Measurements from ENCODE around the gene MED25. TPM values are rescaled to one million over a fixed set of nuclear protein-coding genes. Genes with fewer than 3 reads are reported as not detected.

The MED25 gene
- total RNA-seq, 1 experiment from 2014 or later, result 93.0 TPM

DNA sequence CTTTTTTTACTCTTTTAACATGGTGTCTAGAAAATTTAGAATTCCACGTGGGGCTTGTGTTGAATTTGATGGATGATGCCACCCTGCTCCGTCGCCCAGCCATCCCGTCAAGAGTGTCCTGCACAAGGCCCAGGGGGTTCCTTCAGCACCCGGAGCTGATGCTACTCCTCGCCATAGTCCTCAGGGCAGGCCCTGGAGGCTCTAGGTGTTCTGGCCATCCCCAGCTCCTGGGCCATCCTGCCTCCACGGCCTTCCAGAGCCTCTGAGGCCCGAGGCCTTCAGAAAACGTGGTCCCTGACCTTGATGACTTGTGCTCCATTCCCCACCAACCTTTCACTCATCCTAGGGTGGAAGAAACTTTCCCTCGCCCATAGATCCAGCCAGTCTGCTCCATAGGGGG lies 55.7 kb downstream of the MED25 start:
- TF ChIP-seq EZH2 (IDR thresholded peaks at IDR 0.05; ENCODE audit: borderline replicate concordance, low read depth, low read length, poor library complexity, severe bottlenecking), result no peak
- intact Hi-C loops (cut with micrococcal nuclease; ENCODE audit: unreplicated experiment), result loop anchor here (10.0 kb wide), 1 partner anchor 379 kb away; the partner anchor contains the start of gene RPS11
- H3K9me3 ChIP-seq (ENCODE audit: low read depth, low read length, poor library complexity, severe bottlenecking), result no peaks in the 10 kb centered on the region
- H3K27ac ChIP-seq (ENCODE audit: low read depth, low read length, poor library complexity, severe bottlenecking), result no peak overlapping the region
- ChIA-PET POLR2A (ENCODE audit: low non-redundant PET) (no interaction called here), CTCF (no interaction called here)
- no peak overlapping the region for H3K4me3 ChIP-seq (ENCODE audit: low read depth, low read length, poor library complexity, severe bottlenecking)
- no peak for DNase-seq (ENCODE audit: low spot score)
- BruUV-seq (replicated peaks), result no TSS peak
- H3K27me3 ChIP-seq (replicated peaks; ENCODE audit: insufficient read depth, low read depth, low read length, poor library complexity), result no peaks in the 10 kb centered on the region
- peaks cover 22% of the 10 kb centered on the region for H3K4me1 ChIP-seq (ENCODE audit: insufficient read depth, low read length, poor library complexity, severe bottlenecking)
- H3K36me3 ChIP-seq (ENCODE audit: insufficient read depth, low read length, poor library complexity, severe bottlenecking), result peaks cover 7% of the 10 kb centered on the region

- CTCF ChIA-PET, result no interaction called here
- Histone ChIP-seq H3K4me1 (ENCODE audit: insufficient read depth, low read length, poor library complexity, severe bottlenecking) (peaks cover 23% of the 10 kb centered on the region), H3K27ac (ENCODE audit: low read depth, low read length, poor library complexity, severe bottlenecking) (no peak overlapping the region), H3K27me3 (replicated peaks; ENCODE audit: insufficient read depth, low read depth, low read length, poor library complexity) (no peaks in the 10 kb centered on the region), H3K4me3 (ENCODE audit: low read depth, low read length, poor library complexity, severe bottlenecking) (no peak overlapping the region), H3K36me3 (ENCODE audit: insufficient read depth, low read length, poor library complexity, severe bottlenecking) (peaks cover 10% of the 10 kb centered on the region), H3K9me3 (ENCODE audit: low read depth, low read length, poor library complexity, severe bottlenecking) (no peaks in the 10 kb centered on the region)
- intact Hi-C loops (cut with micrococcal nuclease; ENCODE audit: unreplicated experiment), result loop anchor here (10.0 kb wide), 1 partner anchor 380 kb away; the partner anchor contains the start of gene RPS11
- POLR2A ChIA-PET (ENCODE audit: low non-redundant PET), result no interaction called here
- no peak for DNase-seq (ENCODE audit: low spot score)
- BruUV-seq (replicated peaks), result no TSS peak
- no peak for TF ChIP-seq EZH2 (IDR thresholded peaks at IDR 0.05; ENCODE audit: borderline replicate concordance, low read depth, low read length, poor library complexity, severe bottlenecking)
- TF ChIP-seq, protein P1, sequence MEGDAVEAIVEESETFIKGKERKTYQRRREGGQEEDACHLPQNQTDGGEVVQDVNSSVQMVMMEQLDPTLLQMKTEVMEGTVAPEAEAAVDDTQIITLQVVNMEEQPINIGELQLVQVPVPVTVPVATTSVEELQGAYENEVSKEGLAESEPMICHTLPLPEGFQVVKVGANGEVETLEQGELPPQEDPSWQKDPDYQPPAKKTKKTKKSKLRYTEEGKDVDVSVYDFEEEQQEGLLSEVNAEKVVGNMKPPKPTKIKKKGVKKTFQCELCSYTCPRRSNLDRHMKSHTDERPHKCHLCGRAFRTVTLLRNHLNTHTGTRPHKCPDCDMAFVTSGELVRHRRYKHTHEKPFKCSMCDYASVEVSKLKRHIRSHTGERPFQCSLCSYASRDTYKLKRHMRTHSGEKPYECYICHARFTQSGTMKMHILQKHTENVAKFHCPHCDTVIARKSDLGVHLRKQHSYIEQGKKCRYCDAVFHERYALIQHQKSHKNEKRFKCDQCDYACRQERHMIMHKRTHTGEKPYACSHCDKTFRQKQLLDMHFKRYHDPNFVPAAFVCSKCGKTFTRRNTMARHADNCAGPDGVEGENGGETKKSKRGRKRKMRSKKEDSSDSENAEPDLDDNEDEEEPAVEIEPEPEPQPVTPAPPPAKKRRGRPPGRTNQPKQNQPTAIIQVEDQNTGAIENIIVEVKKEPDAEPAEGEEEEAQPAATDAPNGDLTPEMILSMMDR (conservative IDR thresholded peaks at IDR 0.05; ENCODE audit: low read depth, low read length), result no peak
These were observed 56.5 kb downstream of the MED25 start for GRCh38 chr19:49874503-49875157.

DNA sequence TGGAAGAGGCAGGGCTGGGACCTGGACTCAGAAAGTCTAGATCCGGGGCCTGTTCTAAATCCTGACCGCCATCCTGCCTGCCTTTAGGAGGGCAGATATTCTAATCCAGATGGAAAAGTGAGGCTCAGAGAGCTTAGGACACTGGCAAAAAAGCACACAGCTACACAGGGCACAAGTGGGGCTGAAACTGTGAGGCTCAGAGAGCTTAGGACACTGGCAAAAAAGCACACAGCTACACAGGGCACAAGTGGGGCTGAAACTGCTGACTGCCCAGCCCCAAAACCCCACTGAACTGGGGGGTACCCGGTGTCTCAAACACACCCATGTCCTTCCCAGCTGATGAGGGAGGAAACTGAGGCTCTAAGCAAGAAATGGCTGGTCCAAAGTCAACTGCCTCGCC lies 57.1 kb downstream of the MED25 start:
- Histone ChIP-seq H3K27me3 (replicated peaks; ENCODE audit: insufficient read depth, low read depth, low read length, poor library complexity) (no peaks in the 10 kb centered on the region), H3K4me1 (ENCODE audit: insufficient read depth, low read length, poor library complexity, severe bottlenecking) (peaks cover 23% of the 10 kb centered on the region), H3K9me3 (ENCODE audit: low read depth, low read length, poor library complexity, severe bottlenecking) (no peaks in the 10 kb centered on the region), H3K4me3 (ENCODE audit: low read depth, low read length, poor library complexity, severe bottlenecking) (peak overlapping the region; percentile 95), H3K36me3 (ENCODE audit: insufficient read depth, low read length, poor library complexity, severe bottlenecking) (peaks cover 13% of the 10 kb centered on the region), H3K27ac (ENCODE audit: low read depth, low read length, poor library complexity, severe bottlenecking) (peak overlapping the region; percentile 99)
- CTCF ChIA-PET, result no interaction called here
- POLR2A ChIA-PET (ENCODE audit: low non-redundant PET), result interaction anchor here (1.0 kb wide), 1 partner anchor 10 kb away, joined by 3 read pairs; no protein-coding TSS in a partner anchor
- intact Hi-C loops (cut with micrococcal nuclease; ENCODE audit: unreplicated experiment), result loop anchor here (10.0 kb wide), 1 partner anchor 380 kb away; the partner anchor contains the start of gene RPS11
- no peak for TF ChIP-seq EZH2 (IDR thresholded peaks at IDR 0.05; ENCODE audit: borderline replicate concordance, low read depth, low read length, poor library complexity, severe bottlenecking)
- TF ChIP-seq, protein P1 (conservative IDR thresholded peaks at IDR 0.05; ENCODE audit: low read depth, low read length), result no peak
- no TSS peak for BruUV-seq (replicated peaks)
- DNase-seq (ENCODE audit: low spot score), result no peak
